K562 (cell line): ENCODE measurements around the gene ZNF48. TPM values are rescaled to one million over a fixed set of nuclear protein-coding genes. Genes with fewer than 3 reads are reported as not detected.

Experiments used
- ARID1B ChIP-seq: fragments of 450-650 bp; IDR thresholded peaks from 2 replicates; pipeline ENCODE4 v1.6.1; 2016; ENCODE audit warnings: antibody characterized with exemption, mild to moderate bottlenecking, inconsistent platforms
- ARID2 ChIP-seq: fragments of 450-650 bp; IDR thresholded peaks from 2 replicates; pipeline ENCODE4 v1.6.1; 2017; ENCODE audit warnings: antibody characterized with exemption, mild to moderate bottlenecking
- ELF2 ChIP-seq: fragments of 250-450 bp; sonication (Bioruptor Pico); IDR thresholded peaks from 2 replicates; pipeline ENCODE4 v1.5.0; 2021; ENCODE audit warnings: mild to moderate bottlenecking
- FOXA3 ChIP-seq, 2 experiments: fragments of 450-650 bp in 1 of 2; sonication (generic) in 1 of 2; formaldehyde crosslinking; IDR thresholded peaks in 1 of 2; conservative IDR thresholded peaks in 1 of 2; 2 replicates each; pipeline versions ENCODE4 v1.4.0 to v1.8.0; 2020 to 2022; ENCODE audit warnings: mild to moderate bottlenecking in 2 of 2, missing genetic modification reagents in 1 of 2
- HLTF ChIP-seq: fragments of 450-650 bp; IDR thresholded peaks from 2 replicates; pipeline ENCODE4 v1.6.1; 2016
- HNRNPUL1 ChIP-seq: fragments of 200-400 bp; formaldehyde crosslinking; IDR thresholded peaks from 2 replicates; pipeline ENCODE4 v1.6.1; 2017; ENCODE audit warnings: low read length
- HSF4 ChIP-seq: fragments of 250-450 bp; sonication (Bioruptor Pico); IDR thresholded peaks from 2 replicates; pipeline ENCODE4 v2.1.2; 2022; ENCODE audit warnings: mild to moderate bottlenecking, moderate library complexity, borderline replicate concordance
- MYNN ChIP-seq, 2 experiments: sonication (generic); formaldehyde crosslinking in 1 of 2; IDR thresholded peaks; 2 replicates each; pipeline versions ENCODE4 v1.5.0 to v1.6.1; 2016 to 2020; ENCODE audit warnings: antibody characterized with exemption in 1 of 2, missing genetic modification reagents in 1 of 2
- RNF2 ChIP-seq: sonication (generic); IDR thresholded peaks from 2 replicates; pipeline ENCODE4 v1.6.1; 2016
- SMARCA4 ChIP-seq: fragments of 450-650 bp; IDR thresholded peaks from 2 replicates; pipeline ENCODE4 v1.6.1; 2016
- TAF1 ChIP-seq: IDR thresholded peaks from 2 replicates; pipeline ENCODE4 v1.6.1; 2011; ENCODE audit warnings: mild to moderate bottlenecking, low read length, moderate library complexity; ENCODE audit not compliant: insufficient read depth, control insufficient read depth, severe bottlenecking; ENCODE audit errors: extremely low read depth
- TFAM ChIP-seq: fragments of 250-450 bp; sonication (Bioruptor Pico); conservative IDR thresholded peaks from 2 replicates; pipeline ENCODE4 v1.5.0; 2021; ENCODE audit warnings: mild to moderate bottlenecking, moderate library complexity
- ZNF134 ChIP-seq: fragments of 250-450 bp; sonication (Bioruptor Pico); conservative IDR thresholded peaks from 2 replicates; pipeline ENCODE4 v1.4.0; 2020
- ZNF561 ChIP-seq: fragments of 450-650 bp; formaldehyde crosslinking; conservative IDR thresholded peaks from 2 replicates; pipeline ENCODE4 v1.4.0; 2020; ENCODE audit warnings: mild to moderate bottlenecking, moderate library complexity
- polyA plus RNA-seq, 8 experiments: library from polyadenylated mRNA; depleted of rRNA in 4 of 8; stranded (reverse) in 5 of 8; unstranded in 3 of 8; fragments of >200 nt; fragmentation: Nextera tagmentation in 2 of 8; fragmentation: Illumina TruSeq in 1 of 8; extraction: Ambion mirVana in 2 of 8; extraction: Trizol in 1 of 8; gene quantifications; 2 replicates each; pipeline versions ENCODE4 v1.2.1 to v1.2.3, GENCODE V29; 2011 to 2014; ENCODE audit warnings: inconsistent platforms in 1 of 8, missing spikeins in 1 of 8
- total RNA-seq, 7 experiments: library from RNA; depleted of rRNA in 6 of 7; stranded (reverse); fragments of >200 nt in 6 of 7; fragmentation: Illumina TruSeq in 2 of 7; extraction: Trizol in 2 of 7; gene quantifications; 2 replicates each; pipeline versions ENCODE4 v1.2.1 to v1.2.3, GENCODE V29; 2011 to 2021; ENCODE audit warnings: low replicate concordance in 1 of 7
- TF ChIP-seq, protein P1 (sequence below): fragments of 450-650 bp; IDR thresholded peaks from 2 replicates; pipeline ENCODE4 v1.6.1; 2016; ENCODE audit warnings: missing biosample characterization, missing genetic modification characterization
- TF ChIP-seq, protein P2 (sequence below): fragments of 450-650 bp; formaldehyde crosslinking; IDR thresholded peaks from 2 replicates; pipeline ENCODE4 v1.4.0; 2022; ENCODE audit warnings: missing genetic modification characterization
- TF ChIP-seq, protein P3 (sequence below): fragments of 450-650 bp; formaldehyde crosslinking; conservative IDR thresholded peaks from 2 replicates; pipeline ENCODE4 v1.4.0; 2022; ENCODE audit warnings: mild to moderate bottlenecking, missing genetic modification characterization
- TF ChIP-seq, protein P4 (sequence below): fragments of 250-450 bp; sonication (Bioruptor Pico); IDR thresholded peaks from 2 replicates; pipeline ENCODE4 v1.9.0; 2021; ENCODE audit warnings: mild to moderate bottlenecking, inconsistent platforms
- TF ChIP-seq, protein P5 (sequence below): sonication (generic); formaldehyde crosslinking; IDR thresholded peaks from 2 replicates; pipeline ENCODE4 v1.8.0; 2022; ENCODE audit warnings: missing genetic modification reagents, mild to moderate bottlenecking, borderline replicate concordance
- TF ChIP-seq, protein P6 (sequence below): fragments of 250-450 bp; sonication (Bioruptor Pico); IDR thresholded peaks from 2 replicates; pipeline ENCODE4 v1.8.0; 2021; ENCODE audit warnings: moderate library complexity, mild to moderate bottlenecking, inconsistent platforms

Gene ZNF48
- total and polyA plus RNA-seq, 9 of the 15 experiments (the other 6 are each of a cell fraction or from before 2014, with no cell fraction given): 0.38 to 11.6 (median 4.7) TPM

DNA sequence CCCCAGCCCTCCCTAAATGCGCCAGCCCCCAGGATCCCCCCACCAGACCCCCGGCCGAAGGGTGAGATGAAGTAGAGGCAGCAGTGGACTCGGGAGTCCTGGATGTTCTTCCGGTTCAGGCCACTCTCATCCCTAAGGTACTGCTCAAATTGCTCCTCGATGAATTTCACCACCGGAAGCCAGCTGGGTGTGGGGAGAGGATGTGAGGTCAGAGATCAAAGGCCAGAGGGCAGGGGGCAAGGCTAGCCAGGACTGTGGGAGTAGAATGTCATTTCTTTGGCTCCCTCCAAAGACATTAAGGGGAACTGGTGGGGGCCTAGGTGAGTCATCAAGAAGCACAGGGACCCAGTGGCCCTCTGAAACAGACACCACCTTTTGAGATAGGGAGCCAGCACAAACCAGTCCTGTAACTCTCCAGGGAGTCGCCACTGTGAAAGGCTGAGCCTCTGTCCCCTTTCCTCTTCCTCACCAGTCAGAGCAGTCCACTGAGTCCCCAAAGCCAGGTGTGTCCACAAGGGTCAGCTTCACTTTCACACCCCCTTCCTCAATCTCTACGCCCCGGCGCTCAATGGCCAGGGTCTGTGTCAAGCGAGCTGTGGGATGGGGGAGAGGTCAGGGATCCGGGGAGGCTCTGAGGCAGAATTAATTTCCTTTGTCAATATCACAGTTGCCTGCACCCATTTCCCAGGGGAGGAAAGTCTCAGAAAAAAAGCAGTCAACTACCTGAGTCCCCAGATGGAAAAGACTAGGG lies 13.8 kb upstream of the ZNF48 start (continued):
- TF ChIP-seq TAF1: peak; percentile 50
- TF ChIP-seq HSF4: no peak
- TF ChIP-seq, protein P1, sequence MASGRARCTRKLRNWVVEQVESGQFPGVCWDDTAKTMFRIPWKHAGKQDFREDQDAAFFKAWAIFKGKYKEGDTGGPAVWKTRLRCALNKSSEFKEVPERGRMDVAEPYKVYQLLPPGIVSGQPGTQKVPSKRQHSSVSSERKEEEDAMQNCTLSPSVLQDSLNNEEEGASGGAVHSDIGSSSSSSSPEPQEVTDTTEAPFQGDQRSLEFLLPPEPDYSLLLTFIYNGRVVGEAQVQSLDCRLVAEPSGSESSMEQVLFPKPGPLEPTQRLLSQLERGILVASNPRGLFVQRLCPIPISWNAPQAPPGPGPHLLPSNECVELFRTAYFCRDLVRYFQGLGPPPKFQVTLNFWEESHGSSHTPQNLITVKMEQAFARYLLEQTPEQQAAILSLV (tag): no peak
- TF ChIP-seq ARID2: no peak
- no peak for TF ChIP-seq ZNF561 (CRISPR knock-in tag)
- TF ChIP-seq, protein P2, sequence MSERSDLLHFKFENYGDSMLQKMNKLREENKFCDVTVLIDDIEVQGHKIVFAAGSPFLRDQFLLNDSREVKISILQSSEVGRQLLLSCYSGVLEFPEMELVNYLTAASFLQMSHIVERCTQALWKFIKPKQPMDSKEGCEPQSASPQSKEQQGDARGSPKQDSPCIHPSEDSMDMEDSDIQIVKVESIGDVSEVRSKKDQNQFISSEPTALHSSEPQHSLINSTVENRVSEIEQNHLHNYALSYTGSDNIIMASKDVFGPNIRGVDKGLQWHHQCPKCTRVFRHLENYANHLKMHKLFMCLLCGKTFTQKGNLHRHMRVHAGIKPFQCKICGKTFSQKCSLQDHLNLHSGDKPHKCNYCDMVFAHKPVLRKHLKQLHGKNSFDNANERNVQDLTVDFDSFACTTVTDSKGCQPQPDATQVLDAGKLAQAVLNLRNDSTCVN (CRISPR knock-in tag): no peak
- TF ChIP-seq TFAM (CRISPR knock-in tag): no peak
- TF ChIP-seq RNF2: peak; percentile 75
- no peak for TF ChIP-seq HLTF
- TF ChIP-seq, protein P3, sequence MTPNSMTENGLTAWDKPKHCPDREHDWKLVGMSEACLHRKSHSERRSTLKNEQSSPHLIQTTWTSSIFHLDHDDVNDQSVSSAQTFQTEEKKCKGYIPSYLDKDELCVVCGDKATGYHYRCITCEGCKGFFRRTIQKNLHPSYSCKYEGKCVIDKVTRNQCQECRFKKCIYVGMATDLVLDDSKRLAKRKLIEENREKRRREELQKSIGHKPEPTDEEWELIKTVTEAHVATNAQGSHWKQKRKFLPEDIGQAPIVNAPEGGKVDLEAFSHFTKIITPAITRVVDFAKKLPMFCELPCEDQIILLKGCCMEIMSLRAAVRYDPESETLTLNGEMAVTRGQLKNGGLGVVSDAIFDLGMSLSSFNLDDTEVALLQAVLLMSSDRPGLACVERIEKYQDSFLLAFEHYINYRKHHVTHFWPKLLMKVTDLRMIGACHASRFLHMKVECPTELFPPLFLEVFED (CRISPR knock-in tag): no peak
- TF ChIP-seq, protein P4, sequence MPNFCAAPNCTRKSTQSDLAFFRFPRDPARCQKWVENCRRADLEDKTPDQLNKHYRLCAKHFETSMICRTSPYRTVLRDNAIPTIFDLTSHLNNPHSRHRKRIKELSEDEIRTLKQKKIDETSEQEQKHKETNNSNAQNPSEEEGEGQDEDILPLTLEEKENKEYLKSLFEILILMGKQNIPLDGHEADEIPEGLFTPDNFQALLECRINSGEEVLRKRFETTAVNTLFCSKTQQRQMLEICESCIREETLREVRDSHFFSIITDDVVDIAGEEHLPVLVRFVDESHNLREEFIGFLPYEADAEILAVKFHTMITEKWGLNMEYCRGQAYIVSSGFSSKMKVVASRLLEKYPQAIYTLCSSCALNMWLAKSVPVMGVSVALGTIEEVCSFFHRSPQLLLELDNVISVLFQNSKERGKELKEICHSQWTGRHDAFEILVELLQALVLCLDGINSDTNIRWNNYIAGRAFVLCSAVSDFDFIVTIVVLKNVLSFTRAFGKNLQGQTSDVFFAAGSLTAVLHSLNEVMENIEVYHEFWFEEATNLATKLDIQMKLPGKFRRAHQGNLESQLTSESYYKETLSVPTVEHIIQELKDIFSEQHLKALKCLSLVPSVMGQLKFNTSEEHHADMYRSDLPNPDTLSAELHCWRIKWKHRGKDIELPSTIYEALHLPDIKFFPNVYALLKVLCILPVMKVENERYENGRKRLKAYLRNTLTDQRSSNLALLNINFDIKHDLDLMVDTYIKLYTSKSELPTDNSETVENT (CRISPR knock-in tag): no peak
- no peak for TF ChIP-seq ELF2 (CRISPR knock-in tag)
- TF ChIP-seq HNRNPUL1: no peak
- TF ChIP-seq SMARCA4: peak; percentile 86
- TF ChIP-seq, protein P5, sequence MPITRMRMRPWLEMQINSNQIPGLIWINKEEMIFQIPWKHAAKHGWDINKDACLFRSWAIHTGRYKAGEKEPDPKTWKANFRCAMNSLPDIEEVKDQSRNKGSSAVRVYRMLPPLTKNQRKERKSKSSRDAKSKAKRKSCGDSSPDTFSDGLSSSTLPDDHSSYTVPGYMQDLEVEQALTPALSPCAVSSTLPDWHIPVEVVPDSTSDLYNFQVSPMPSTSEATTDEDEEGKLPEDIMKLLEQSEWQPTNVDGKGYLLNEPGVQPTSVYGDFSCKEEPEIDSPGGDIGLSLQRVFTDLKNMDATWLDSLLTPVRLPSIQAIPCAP (CRISPR knock-in tag): no peak
- TF ChIP-seq ARID1B: peak; percentile 77
- TF ChIP-seq, protein P6, sequence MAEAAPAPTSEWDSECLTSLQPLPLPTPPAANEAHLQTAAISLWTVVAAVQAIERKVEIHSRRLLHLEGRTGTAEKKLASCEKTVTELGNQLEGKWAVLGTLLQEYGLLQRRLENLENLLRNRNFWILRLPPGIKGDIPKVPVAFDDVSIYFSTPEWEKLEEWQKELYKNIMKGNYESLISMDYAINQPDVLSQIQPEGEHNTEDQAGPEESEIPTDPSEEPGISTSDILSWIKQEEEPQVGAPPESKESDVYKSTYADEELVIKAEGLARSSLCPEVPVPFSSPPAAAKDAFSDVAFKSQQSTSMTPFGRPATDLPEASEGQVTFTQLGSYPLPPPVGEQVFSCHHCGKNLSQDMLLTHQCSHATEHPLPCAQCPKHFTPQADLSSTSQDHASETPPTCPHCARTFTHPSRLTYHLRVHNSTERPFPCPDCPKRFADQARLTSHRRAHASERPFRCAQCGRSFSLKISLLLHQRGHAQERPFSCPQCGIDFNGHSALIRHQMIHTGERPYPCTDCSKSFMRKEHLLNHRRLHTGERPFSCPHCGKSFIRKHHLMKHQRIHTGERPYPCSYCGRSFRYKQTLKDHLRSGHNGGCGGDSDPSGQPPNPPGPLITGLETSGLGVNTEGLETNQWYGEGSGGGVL (CRISPR knock-in tag): no peak
- no peak for TF ChIP-seq ZNF134
- no peak for TF ChIP-seq MYNN (IDR thresholded peaks at IDR 0.05)
- TF ChIP-seq MYNN (CRISPR knock-in tag; IDR thresholded peaks at IDR 0.05): no peak
- peak; percentile 68 to 82; a peak in 3 of 4 replicates for TF ChIP-seq FOXA3 (CRISPR knock-in tag; conservative IDR thresholded peaks at IDR 0.05 in 1 of 2, IDR thresholded peaks at IDR 0.05 in 1 of 2)
